ENCODE measurements around the gene NUP210L. TPM values are rescaled to one million over a fixed set of nuclear protein-coding genes. Genes with fewer than 3 reads are reported as not detected.

Gene NUP210L
- total RNA-seq, 1 donor from 2014 or later, result under 0.01 TPM

DNA sequence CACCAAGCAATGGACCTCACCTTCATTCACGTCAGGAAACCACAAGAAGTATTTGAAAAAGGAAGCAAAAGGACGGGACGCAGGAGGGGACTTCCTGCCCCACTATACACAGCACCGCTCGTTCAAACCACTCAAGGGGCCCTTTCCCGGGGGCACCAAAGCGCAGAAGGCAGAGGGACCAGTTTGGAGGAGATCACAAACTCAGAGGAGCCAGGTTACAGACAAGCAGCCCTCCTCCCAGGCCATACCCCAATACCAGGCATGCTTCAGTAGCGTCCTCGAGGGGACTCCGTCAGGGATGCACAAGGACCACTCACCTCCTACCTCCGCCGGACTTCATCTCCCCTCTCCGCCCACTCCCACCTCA lies 197.1 kb downstream of the NUP210L start:
- Histone ChIP-seq H3K9me3 (ENCODE audit: control insufficient read depth in 3 of 3, low read length in 3 of 3) (no peaks in the 10 kb centered on the region), H3K4me1 (ENCODE audit: control insufficient read depth in 3 of 3, insufficient read depth in 3 of 3, low read length in 3 of 3) (peaks cover 69 to 87% (median 83%) of the 10 kb centered on the region in 3 donors), H3K27ac (ENCODE audit: low read depth, low read length) (peak overlapping the region; percentile 80), H3K36me3 (ENCODE audit: control insufficient read depth in 3 of 3, insufficient read depth in 3 of 3, low read length in 3 of 3) (peaks cover 16 to 32% (median 20%) of the 10 kb centered on the region in 3 donors), H3K9ac (ENCODE audit: low read depth in 1 of 3, low read length in 3 of 3) (peak overlapping the region; percentile 85 to 94 (median 91)), H3K27me3 (ENCODE audit: control insufficient read depth in 3 of 3, insufficient read depth in 3 of 3, low read length in 3 of 3) (no peaks in the 10 kb centered on the region), H3K4me3 (ENCODE audit: low read length in 3 of 3) (peak overlapping the region; percentile 80 to 92 (median 89))

DNA sequence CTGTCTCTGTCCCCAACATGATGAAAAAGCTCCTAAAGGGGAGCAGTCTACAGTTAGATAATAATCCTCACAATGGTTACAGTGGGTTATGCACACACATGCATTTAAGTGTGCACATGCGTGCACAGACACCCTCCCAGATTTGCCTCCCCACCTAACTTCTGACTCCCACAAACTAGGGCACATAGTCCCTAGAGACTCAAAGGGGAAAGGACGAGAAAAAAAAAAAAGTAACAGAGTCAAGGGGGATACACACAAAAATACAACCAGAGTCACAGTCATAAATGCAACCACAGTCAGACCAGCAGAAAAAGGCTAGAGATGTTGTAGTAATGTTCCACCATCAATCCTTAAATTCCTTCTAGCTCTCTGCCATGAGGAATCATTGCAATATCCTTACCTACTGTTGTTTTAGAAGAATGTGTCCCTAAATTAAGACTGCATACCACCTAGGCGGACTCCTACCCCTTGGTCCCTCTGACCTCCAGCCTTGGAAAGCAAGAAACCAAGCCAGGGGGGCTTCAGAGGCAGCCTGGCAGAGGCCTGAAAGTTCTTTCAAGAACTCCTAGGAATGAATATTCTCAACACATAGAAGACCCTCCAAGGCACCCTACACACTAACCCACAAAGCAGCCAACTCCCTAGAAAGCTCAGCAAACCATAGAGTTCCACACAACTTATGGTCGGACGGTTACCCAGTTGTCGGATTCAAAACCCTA lies 197.7 kb downstream of the NUP210L start:
- Histone ChIP-seq H3K27ac (ENCODE audit: low read depth, low read length) (peak overlapping the region; percentile 80), H3K9ac (ENCODE audit: low read depth in 1 of 3, low read length in 3 of 3) (peak overlapping the region; percentile 85 to 94 (median 91)), H3K27me3 (ENCODE audit: control insufficient read depth in 3 of 3, insufficient read depth in 3 of 3, low read length in 3 of 3) (no peaks in the 10 kb centered on the region), H3K36me3 (ENCODE audit: control insufficient read depth in 3 of 3, insufficient read depth in 3 of 3, low read length in 3 of 3) (peaks cover 22 to 37% (median 25%) of the 10 kb centered on the region in 3 donors), H3K4me3 (ENCODE audit: low read length in 3 of 3) (peak overlapping the region; percentile 80 to 92 (median 89)), H3K4me1 (ENCODE audit: control insufficient read depth in 3 of 3, insufficient read depth in 3 of 3, low read length in 3 of 3) (peaks cover 63 to 85% (median 77%) of the 10 kb centered on the region in 3 donors), H3K9me3 (ENCODE audit: control insufficient read depth in 3 of 3, low read length in 3 of 3) (no peaks in the 10 kb centered on the region)

DNA sequence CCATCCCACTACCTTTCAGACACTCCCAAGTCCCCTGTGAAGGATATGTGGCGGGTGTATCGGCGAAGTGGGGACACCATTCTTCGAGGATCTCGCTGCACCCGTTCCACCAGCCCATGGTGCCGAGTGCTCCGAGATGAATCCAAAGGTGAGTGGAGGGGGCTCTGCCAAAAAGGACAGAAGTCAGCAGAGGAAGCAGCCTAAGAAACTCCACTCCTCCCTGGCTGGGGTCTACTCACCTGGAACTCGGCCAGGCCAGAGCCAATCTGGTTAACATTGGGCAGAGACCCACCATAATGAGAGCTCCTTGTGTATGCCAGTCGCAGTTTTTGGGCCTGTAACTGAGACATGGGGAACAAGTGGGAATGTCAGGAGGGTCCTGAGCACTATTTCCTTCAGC lies 200.0 kb downstream of the NUP210L start:
- Histone ChIP-seq H3K36me3 (ENCODE audit: control insufficient read depth in 3 of 3, insufficient read depth in 3 of 3, low read length in 3 of 3) (peaks cover 31 to 43% (median 32%) of the 10 kb centered on the region in 3 donors), H3K9me3 (ENCODE audit: control insufficient read depth in 3 of 3, low read length in 3 of 3) (no peaks in the 10 kb centered on the region), H3K4me1 (ENCODE audit: control insufficient read depth in 3 of 3, insufficient read depth in 3 of 3, low read length in 3 of 3) (peaks cover 40 to 61% (median 55%) of the 10 kb centered on the region in 3 donors), H3K27ac (ENCODE audit: low read depth, low read length) (no peak overlapping the region), H3K27me3 (ENCODE audit: control insufficient read depth in 3 of 3, insufficient read depth in 3 of 3, low read length in 3 of 3) (no peaks in the 10 kb centered on the region), H3K4me3 (ENCODE audit: low read length in 3 of 3) (no peak overlapping the region), H3K9ac (ENCODE audit: low read depth in 1 of 3, low read length in 3 of 3) (no peak overlapping the region)

DNA sequence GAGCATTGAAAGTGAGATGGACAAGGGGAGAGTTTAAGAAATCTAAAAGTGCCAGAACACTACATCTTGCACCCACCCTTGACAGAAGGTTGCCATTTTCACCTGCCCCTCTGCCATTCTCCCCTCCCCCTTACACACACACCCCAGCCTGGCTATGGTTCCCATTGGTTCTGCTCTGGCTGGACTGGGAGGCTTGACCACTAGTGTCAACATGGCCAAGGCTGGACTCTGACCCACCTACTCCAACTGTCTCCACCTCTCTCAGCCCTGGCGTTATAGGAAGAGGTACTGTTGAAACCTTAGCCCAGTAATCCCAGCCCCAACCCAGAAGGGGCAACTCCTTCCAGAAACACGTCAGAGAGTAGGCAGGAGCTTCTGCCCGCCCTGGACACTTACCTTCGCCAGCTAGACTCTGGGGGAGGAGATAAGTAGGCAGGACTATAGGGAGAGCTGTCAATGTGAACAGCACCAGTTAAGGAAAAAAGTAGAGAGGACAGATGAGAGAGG lies 201.0 kb downstream of the NUP210L start:
- H3K4me1 ChIP-seq (ENCODE audit: control insufficient read depth in 3 of 3, insufficient read depth in 3 of 3, low read length in 3 of 3), result peaks cover 31 to 52% (median 46%) of the 10 kb centered on the region in 3 donors
- peaks cover 32 to 45% (median 34%) of the 10 kb centered on the region in 3 donors for H3K36me3 ChIP-seq (ENCODE audit: control insufficient read depth in 3 of 3, insufficient read depth in 3 of 3, low read length in 3 of 3)
- H3K9me3 ChIP-seq (ENCODE audit: control insufficient read depth in 3 of 3, low read length in 3 of 3), result no peaks in the 10 kb centered on the region
- H3K9ac ChIP-seq (ENCODE audit: low read depth in 1 of 3, low read length in 3 of 3), result no peak overlapping the region
- H3K4me3 ChIP-seq (ENCODE audit: low read length in 3 of 3), result no peak overlapping the region
- no peak overlapping the region for H3K27ac ChIP-seq (ENCODE audit: low read depth, low read length)
- no peaks in the 10 kb centered on the region for H3K27me3 ChIP-seq (ENCODE audit: control insufficient read depth in 3 of 3, insufficient read depth in 3 of 3, low read length in 3 of 3)

DNA sequence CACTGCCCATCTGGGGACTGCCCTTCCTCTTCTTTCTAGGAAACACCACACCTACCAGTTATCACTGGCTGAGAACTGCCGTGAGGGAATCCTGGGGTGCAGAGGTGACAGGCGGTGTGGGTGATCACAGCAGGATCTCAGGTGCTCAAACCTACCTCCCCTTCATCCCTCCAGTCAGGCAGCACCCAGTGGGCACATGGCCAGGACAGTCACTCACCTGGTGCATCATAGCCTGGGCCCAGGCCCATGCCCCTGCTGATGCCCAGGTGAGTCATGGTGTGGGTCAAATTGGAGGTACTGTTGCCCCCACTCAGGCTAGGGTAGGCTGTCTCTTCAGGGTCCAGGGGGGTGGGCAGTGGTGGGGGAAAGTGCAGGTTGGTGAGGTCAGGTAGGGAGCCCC lies 203.1 kb downstream of the NUP210L start:
- Histone ChIP-seq H3K27ac (ENCODE audit: low read depth, low read length) (no peak overlapping the region), H3K36me3 (ENCODE audit: control insufficient read depth in 3 of 3, insufficient read depth in 3 of 3, low read length in 3 of 3) (peaks cover 46 to 61% (median 46%) of the 10 kb centered on the region in 3 donors)

DNA sequence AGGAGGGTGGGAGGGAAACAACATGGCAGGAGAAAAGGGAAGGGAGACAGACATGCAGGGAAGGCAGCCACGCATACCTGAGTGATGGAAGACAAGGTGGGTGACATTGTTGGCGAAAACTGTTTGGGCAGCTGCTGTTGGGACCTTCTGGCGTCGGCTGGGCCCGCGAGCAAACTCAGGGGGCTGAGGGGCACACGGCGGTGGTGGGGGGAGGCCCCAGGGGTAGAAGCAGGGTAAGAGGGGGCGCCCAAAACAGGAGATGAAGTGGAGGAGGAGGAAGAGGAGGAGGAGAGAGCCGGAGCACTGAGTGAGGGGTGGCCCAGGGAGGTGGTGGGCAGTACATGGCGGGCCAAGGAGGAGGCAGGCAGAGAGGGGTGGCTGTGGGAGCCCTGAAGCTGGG lies 203.7 kb downstream of the NUP210L start:
- H3K27me3 ChIP-seq (ENCODE audit: control insufficient read depth in 3 of 3, insufficient read depth in 3 of 3, low read length in 3 of 3), result no peaks in the 10 kb centered on the region
- peaks cover 20 to 38% (median 34%) of the 10 kb centered on the region in 3 donors for H3K4me1 ChIP-seq (ENCODE audit: control insufficient read depth in 3 of 3, insufficient read depth in 3 of 3, low read length in 3 of 3)
- no peak overlapping the region for H3K27ac ChIP-seq (ENCODE audit: low read depth, low read length)
- peaks cover 46 to 61% (median 46%) of the 10 kb centered on the region in 3 donors for H3K36me3 ChIP-seq (ENCODE audit: control insufficient read depth in 3 of 3, insufficient read depth in 3 of 3, low read length in 3 of 3)
- no peaks in the 10 kb centered on the region for H3K9me3 ChIP-seq (ENCODE audit: control insufficient read depth in 3 of 3, low read length in 3 of 3)
- H3K9ac ChIP-seq (ENCODE audit: low read depth in 1 of 3, low read length in 3 of 3), result no peak overlapping the region
- no peak overlapping the region for H3K4me3 ChIP-seq (ENCODE audit: low read length in 3 of 3)

More for the DNA sequence above, 203.1 kb downstream of the NUP210L start:
- no peak overlapping the region for H3K9ac ChIP-seq (ENCODE audit: low read depth in 1 of 3, low read length in 3 of 3)
- H3K9me3 ChIP-seq (ENCODE audit: control insufficient read depth in 3 of 3, low read length in 3 of 3), result no peaks in the 10 kb centered on the region
- H3K27me3 ChIP-seq (ENCODE audit: control insufficient read depth in 3 of 3, insufficient read depth in 3 of 3, low read length in 3 of 3), result no peaks in the 10 kb centered on the region
- H3K4me3 ChIP-seq (ENCODE audit: low read length in 3 of 3), result no peak overlapping the region
- H3K4me1 ChIP-seq (ENCODE audit: control insufficient read depth in 3 of 3, insufficient read depth in 3 of 3, low read length in 3 of 3), result peaks cover 24 to 42% (median 39%) of the 10 kb centered on the region in 3 donors

DNA sequence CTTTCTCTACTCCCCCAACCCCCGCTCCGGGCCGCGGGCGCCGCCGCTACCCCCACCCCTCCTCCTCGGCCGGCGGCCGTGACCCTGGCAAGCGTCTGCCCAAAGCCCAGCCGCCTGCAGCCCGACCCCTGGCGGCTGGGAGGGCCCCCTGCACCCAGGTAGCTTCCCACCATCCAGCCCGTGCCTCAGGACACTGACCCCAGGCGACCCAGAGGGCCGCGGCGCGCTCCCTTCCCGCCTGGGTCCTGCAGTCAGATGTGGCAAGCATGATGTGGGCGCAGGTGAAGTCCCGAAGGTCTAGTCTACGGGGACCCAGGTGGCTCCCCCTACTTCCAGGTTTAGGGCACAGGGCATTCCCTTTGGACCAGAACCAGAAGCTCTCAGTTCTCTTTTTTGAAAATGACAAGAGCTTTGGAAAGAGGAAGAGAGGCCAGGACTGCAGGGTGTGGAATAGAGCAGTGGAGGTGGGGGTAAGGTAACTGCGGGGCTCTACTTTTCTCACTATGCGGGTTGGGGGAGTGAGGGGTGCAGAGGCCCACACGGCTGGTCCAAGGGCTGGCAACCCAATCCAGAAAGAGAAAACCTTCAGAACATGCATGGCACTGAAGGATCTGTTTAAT lies 208.1 kb downstream of the NUP210L start, which contains the start of gene DENND4B:
TSS of gene DENND4B (minus strand) at position 97 of the 620 bp plus-strand sequence. CDS start 2,344 bp downstream, outside the sequence.
- H3K36me3 ChIP-seq (ENCODE audit: control insufficient read depth in 3 of 3, insufficient read depth in 3 of 3, low read length in 3 of 3), result peaks cover 48 to 54% (median 52%) of the 10 kb centered on the region in 3 donors
- H3K9me3 ChIP-seq (ENCODE audit: control insufficient read depth in 3 of 3, low read length in 3 of 3), result no peaks in the 10 kb centered on the region
- H3K4me1 ChIP-seq (ENCODE audit: control insufficient read depth in 3 of 3, insufficient read depth in 3 of 3, low read length in 3 of 3), result peaks cover 27 to 44% (median 36%) of the 10 kb centered on the region in 3 donors
- H3K27ac ChIP-seq (ENCODE audit: low read depth, low read length), result peak within 1 kb of the TSS; percentile 97
- peak within 1 kb of the TSS; percentile 93 to 96 (median 95) for H3K9ac ChIP-seq (ENCODE audit: low read depth in 1 of 3, low read length in 3 of 3)
- H3K4me3 ChIP-seq (ENCODE audit: low read length in 3 of 3), result peak within 1 kb of the TSS; percentile 84 to 91 (median 87)
- no peaks in the 10 kb centered on the region for H3K27me3 ChIP-seq (ENCODE audit: control insufficient read depth in 3 of 3, insufficient read depth in 3 of 3, low read length in 3 of 3)

DNA sequence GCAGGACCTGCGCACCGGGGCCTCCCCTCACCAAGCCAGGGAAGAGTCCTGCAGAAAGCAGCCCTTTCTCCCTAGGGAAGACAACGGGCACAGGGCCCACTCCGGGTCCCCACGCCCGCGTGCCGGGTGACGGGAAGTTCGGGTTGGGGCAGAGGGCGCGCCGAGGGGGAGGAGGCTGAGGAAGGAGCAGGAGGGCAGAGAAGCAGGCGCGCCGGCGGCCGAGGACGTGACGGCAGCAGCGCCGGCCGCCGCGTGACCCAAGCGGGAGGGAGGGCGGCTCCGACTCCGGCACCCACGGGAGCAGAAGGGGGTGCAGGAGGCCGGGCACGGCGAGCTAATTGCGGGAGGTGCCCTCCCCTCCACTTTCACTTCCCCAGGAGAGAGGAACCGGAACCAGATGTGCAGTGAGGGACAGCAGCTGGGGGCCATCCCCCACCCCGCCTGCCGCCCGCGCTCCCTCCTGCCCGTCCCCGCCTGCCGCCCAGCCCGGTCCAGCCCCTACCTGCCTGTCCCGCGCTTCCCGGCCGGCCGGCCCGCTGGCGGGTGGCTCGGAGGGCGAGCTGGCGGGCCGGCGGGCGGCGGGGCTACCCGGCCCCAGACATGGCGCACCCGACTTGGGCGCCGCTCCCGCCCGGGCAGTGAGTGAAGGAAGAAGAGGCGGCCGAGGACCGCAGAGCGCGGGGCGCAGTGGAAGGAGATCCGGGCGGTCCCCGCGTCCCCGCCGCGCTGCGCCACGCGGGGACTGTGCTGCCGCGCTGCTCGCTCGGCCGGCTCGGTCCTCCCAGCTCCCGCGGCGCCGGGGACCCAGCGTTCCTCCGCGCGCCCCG lies 208.9 kb downstream of the NUP210L start:
- Histone ChIP-seq H3K9ac (ENCODE audit: low read depth in 1 of 3, low read length in 3 of 3) (peak overlapping the region; percentile 93 to 96 (median 95)), H3K27me3 (ENCODE audit: control insufficient read depth in 3 of 3, insufficient read depth in 3 of 3, low read length in 3 of 3) (no peaks in the 10 kb centered on the region), H3K27ac (ENCODE audit: low read depth, low read length) (peak overlapping the region; percentile 97), H3K4me3 (ENCODE audit: low read length in 3 of 3) (peak overlapping the region; percentile 84 to 91 (median 87)), H3K4me1 (ENCODE audit: control insufficient read depth in 3 of 3, insufficient read depth in 3 of 3, low read length in 3 of 3) (peaks cover 27 to 44% (median 36%) of the 10 kb centered on the region in 3 donors), H3K9me3 (ENCODE audit: control insufficient read depth in 3 of 3, low read length in 3 of 3) (no peaks in the 10 kb centered on the region), H3K36me3 (ENCODE audit: control insufficient read depth in 3 of 3, insufficient read depth in 3 of 3, low read length in 3 of 3) (peaks cover 47 to 51% (median 49%) of the 10 kb centered on the region in 3 donors)

DNA sequence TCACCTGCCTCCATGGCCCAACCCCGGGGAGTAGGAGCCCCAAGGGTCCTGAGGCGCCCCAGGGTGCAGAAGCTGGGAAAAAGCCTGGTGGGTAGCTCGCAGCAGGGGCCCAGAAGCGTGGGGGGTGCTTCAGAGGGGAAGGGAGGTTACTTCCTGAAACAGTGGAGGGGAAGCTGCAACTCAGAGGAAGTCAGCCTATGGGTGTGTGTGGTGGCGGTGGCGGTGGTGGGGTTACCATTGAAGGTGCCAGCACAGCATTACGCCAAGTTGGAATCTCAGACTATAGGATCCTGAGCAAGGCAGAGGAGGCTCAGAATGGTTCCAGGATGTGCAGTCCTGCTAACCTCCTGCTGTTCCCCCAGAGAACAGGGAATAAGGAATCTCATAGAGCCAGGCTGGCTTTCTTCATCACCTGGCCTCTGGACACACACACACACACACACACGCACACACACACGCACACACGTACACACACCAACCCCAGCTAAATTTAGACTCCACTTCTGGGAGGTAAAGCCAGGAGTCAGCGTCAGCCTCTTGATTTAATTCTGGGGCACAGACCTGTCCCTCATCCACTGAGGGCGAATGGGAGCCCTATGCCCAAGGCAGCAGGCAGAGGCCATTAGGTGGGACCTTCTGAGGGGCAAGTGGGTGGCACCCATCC lies 209.6 kb downstream of the NUP210L start:
- Histone ChIP-seq H3K4me1 (ENCODE audit: control insufficient read depth in 3 of 3, insufficient read depth in 3 of 3, low read length in 3 of 3) (peaks cover 27 to 44% (median 36%) of the 10 kb centered on the region in 3 donors), H3K9ac (ENCODE audit: low read depth in 1 of 3, low read length in 3 of 3) (peak overlapping the region; percentile 93 to 96 (median 95)), H3K27ac (ENCODE audit: low read depth, low read length) (peak overlapping the region; percentile 97), H3K4me3 (ENCODE audit: low read length in 3 of 3) (peak overlapping the region; percentile 84 to 91 (median 87)), H3K9me3 (ENCODE audit: control insufficient read depth in 3 of 3, low read length in 3 of 3) (no peaks in the 10 kb centered on the region), H3K27me3 (ENCODE audit: control insufficient read depth in 3 of 3, insufficient read depth in 3 of 3, low read length in 3 of 3) (no peaks in the 10 kb centered on the region), H3K36me3 (ENCODE audit: control insufficient read depth in 3 of 3, insufficient read depth in 3 of 3, low read length in 3 of 3) (peaks cover 47 to 51% (median 49%) of the 10 kb centered on the region in 3 donors)
